ENCODE data around the gene TNFSF13B.

GRCh38 chr13:108276060-108276459 lies 6.5 kb downstream of the TNFSF13B start:
- no peak for TF ChIP-seq CTCF (IDR thresholded peaks at IDR 0.05)
- TF ChIP-seq POLR2A (IDR thresholded peaks at IDR 0.05) = no peak
